OCI-LY7 (cell line): Measurements from ENCODE around the gene LYG1. TPM values are rescaled to one million over a fixed set of nuclear protein-coding genes. Genes with fewer than 3 reads are reported as not detected.

Experiments used
- BruUV-seq: library from RNA; stranded (reverse); fragments of 400-500 nt; replicated peaks from 2 replicates; lab custom pipeline; 2021; lab: Mats Ljungman, UMichigan
- CTCF ChIA-PET: fragments of 300-600 bp; sonication (Branson Sonifier 250); formaldehyde crosslinking; loops from one replicate; lab custom pipeline; 2022; ENCODE audit warnings: antibody characterized with exemption; ENCODE audit not compliant: unreplicated experiment; lab: Charles Lee
- POLR2A ChIA-PET: fragments of 300-600 bp; sonication (Branson Sonifier 250); formaldehyde crosslinking; loops from one replicate; lab custom pipeline; 2022; ENCODE audit warnings: antibody characterized with exemption; lab: Charles Lee
- DNase-seq: peaks from one replicate; pipeline ENCODE4 v3.0.0-alpha.2; 2015; ENCODE audit warnings: low spot score
- H2AFZ ChIP-seq: fragments of 200-600 bp; sonication (generic), shearing (Covaris generic); 2 replicates; pipeline ENCODE4 v1.6.1; 2014; ENCODE audit warnings: mild to moderate bottlenecking, antibody characterized with exemption, low read length, moderate library complexity
- H3K27ac ChIP-seq: fragments of 200-600 bp; sonication (generic); 2 replicates; pipeline ENCODE4 v1.5.1; 2014; ENCODE audit warnings: mixed run types, low read depth, mild to moderate bottlenecking, moderate library complexity, low read length, inconsistent platforms; ENCODE audit not compliant: poor library complexity, severe bottlenecking
- H3K36me3 ChIP-seq: fragments of 200-600 bp; sonication (generic); 2 replicates; pipeline ENCODE4 v1.6.1; 2014; ENCODE audit warnings: mild to moderate bottlenecking, antibody characterized with exemption, low read length, moderate library complexity, mixed read lengths; ENCODE audit not compliant: insufficient read depth
- H3K4me1 ChIP-seq: fragments of 200-600 bp; sonication (generic); 2 replicates; pipeline ENCODE4 v1.5.1; 2014; ENCODE audit warnings: mild to moderate bottlenecking, low read length; ENCODE audit not compliant: insufficient read depth, poor library complexity, severe bottlenecking
- H3K4me2 ChIP-seq: fragments of 200-600 bp; sonication (generic); 2 replicates; pipeline ENCODE4 v1.6.1; 2014; ENCODE audit warnings: mild to moderate bottlenecking, low read length
- H3K4me3 ChIP-seq: fragments of 200-600 bp; sonication (generic); 2 replicates; pipeline ENCODE4 v1.5.1; 2014; ENCODE audit warnings: mild to moderate bottlenecking, low read depth, low read length; ENCODE audit not compliant: poor library complexity, severe bottlenecking
- H3K79me2 ChIP-seq: fragments of 200-600 bp; sonication (generic); 2 replicates; pipeline ENCODE4 v1.6.1; 2016; ENCODE audit warnings: low read depth, mild to moderate bottlenecking, low read length, moderate library complexity, mixed read lengths; ENCODE audit not compliant: insufficient read depth
- H3K9me2 ChIP-seq: fragments of 200-600 bp; sonication (generic); 2 replicates; pipeline ENCODE4 v1.6.1; 2016; ENCODE audit warnings: mild to moderate bottlenecking, low read length, mixed read lengths; ENCODE audit not compliant: insufficient read depth
- H3K9me3 ChIP-seq: fragments of 200-600 bp; sonication (generic); 2 replicates; pipeline ENCODE4 v1.6.1; 2014; ENCODE audit warnings: mild to moderate bottlenecking, mixed run types, low read length, mixed read lengths
- H4K20me1 ChIP-seq: fragments of 200-600 bp; sonication (generic); 2 replicates; pipeline ENCODE4 v1.6.1; 2014; ENCODE audit warnings: mild to moderate bottlenecking, antibody characterized with exemption, low read length, moderate library complexity, mixed read lengths; ENCODE audit not compliant: insufficient read depth
- EZH2phosphoT487 ChIP-seq: fragments of 200-600 bp; sonication (generic); IDR thresholded peaks from 2 replicates; pipeline ENCODE4 v1.6.1; 2018; ENCODE audit warnings: low read depth, borderline replicate concordance, mild to moderate bottlenecking, mixed run types, antibody characterized with exemption, low read length, moderate library complexity, mixed read lengths
- intact Hi-C: fragments of 100-400 bp; cut with micrococcal nuclease; formaldehyde crosslinking; loops from one replicate; pipeline ENCODE4 v1.10.0; 2022; ENCODE audit not compliant: unreplicated experiment
- total RNA-seq, 2 experiments: library from RNA; depleted of rRNA in 1 of 2; stranded (reverse); fragments of >200 nt in 1 of 2; shearing (Covaris generic) in 1 of 2; gene quantifications; 2 replicates each; pipeline ENCODE4 v1.2.3, GENCODE V29; 2014 to 2022
- TF ChIP-seq, protein P1 (sequence below): fragments of 200-600 bp; sonication (generic); conservative IDR thresholded peaks from 2 replicates; pipeline ENCODE4 v1.5.1; 2014; ENCODE audit warnings: mild to moderate bottlenecking, antibody characterized with exemption, low read length, moderate library complexity, mixed read lengths

The LYG1 gene
- total RNA-seq, 2 experiments from 2014 or later, result 2.2 to 3.0 TPM

DNA sequence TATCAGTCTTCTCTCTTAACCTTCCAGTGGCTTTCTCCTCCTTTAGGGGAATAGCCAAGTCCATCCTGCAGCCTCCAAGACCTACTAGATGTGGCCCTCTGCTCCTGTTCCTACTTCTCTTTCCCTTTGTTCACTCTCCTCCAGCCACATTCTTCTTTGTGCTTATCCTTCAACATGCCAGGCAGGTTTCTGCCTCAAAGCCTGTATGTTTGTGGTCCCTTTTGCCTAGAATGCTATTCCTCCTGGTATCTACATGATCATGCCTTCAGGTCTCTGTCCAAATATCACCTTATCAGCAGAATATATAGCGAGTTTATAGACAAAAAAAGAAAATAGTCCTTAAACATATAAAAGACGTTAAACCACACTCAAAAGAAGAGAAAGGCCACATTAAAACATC lies 51.0 kb downstream of the LYG1 start:
- no peaks in the 10 kb centered on the region for H3K36me3 ChIP-seq
- no peak overlapping the region for H2AFZ ChIP-seq
- BruUV-seq, result no TSS peak
- H4K20me1 ChIP-seq, result no peaks in the 10 kb centered on the region
- no peak for DNase-seq
- POLR2A ChIA-PET, result no interaction called here
- CTCF ChIA-PET, result no interaction called here
- H3K79me2 ChIP-seq, result no peaks in the 10 kb centered on the region
- no peak overlapping the region for H3K27ac ChIP-seq
- H3K4me2 ChIP-seq, result no peak overlapping the region
- no peak overlapping the region for H3K4me3 ChIP-seq
- H3K4me1 ChIP-seq, result no peaks in the 10 kb centered on the region
- no peaks in the 10 kb centered on the region for H3K9me2 ChIP-seq
- no peaks in the 10 kb centered on the region for H3K9me3 ChIP-seq
- no peak for TF ChIP-seq EZH2phosphoT487
- TF ChIP-seq, protein P1, sequence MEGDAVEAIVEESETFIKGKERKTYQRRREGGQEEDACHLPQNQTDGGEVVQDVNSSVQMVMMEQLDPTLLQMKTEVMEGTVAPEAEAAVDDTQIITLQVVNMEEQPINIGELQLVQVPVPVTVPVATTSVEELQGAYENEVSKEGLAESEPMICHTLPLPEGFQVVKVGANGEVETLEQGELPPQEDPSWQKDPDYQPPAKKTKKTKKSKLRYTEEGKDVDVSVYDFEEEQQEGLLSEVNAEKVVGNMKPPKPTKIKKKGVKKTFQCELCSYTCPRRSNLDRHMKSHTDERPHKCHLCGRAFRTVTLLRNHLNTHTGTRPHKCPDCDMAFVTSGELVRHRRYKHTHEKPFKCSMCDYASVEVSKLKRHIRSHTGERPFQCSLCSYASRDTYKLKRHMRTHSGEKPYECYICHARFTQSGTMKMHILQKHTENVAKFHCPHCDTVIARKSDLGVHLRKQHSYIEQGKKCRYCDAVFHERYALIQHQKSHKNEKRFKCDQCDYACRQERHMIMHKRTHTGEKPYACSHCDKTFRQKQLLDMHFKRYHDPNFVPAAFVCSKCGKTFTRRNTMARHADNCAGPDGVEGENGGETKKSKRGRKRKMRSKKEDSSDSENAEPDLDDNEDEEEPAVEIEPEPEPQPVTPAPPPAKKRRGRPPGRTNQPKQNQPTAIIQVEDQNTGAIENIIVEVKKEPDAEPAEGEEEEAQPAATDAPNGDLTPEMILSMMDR, result no peak
- intact Hi-C loops, result no loop called here

- Histone ChIP-seq H3K79me2 (no peaks in the 10 kb centered on the region), H4K20me1 (no peaks in the 10 kb centered on the region), H2AFZ (no peak overlapping the region), H3K4me2 (no peak overlapping the region), H3K4me1 (no peaks in the 10 kb centered on the region), H3K4me3 (no peak overlapping the region), H3K9me2 (no peaks in the 10 kb centered on the region), H3K36me3 (no peaks in the 10 kb centered on the region), H3K27ac (no peak overlapping the region), H3K9me3 (no peaks in the 10 kb centered on the region)
- DNase-seq, result no peak
- intact Hi-C loops, result no loop called here
- CTCF ChIA-PET, result no interaction called here
- POLR2A ChIA-PET, result no interaction called here
- TF ChIP-seq, protein P1, result no peak
- no peak for TF ChIP-seq EZH2phosphoT487
- no TSS peak for BruUV-seq
These were observed 58.8 kb downstream of the LYG1 start for GRCh38 chr2:99242151-99242550.

- no peaks in the 10 kb centered on the region for H3K79me2 ChIP-seq
- BruUV-seq, result no TSS peak
- TF ChIP-seq, protein P1, result no peak
- TF ChIP-seq EZH2phosphoT487, result no peak
- no peak for DNase-seq
- no peak overlapping the region for H3K4me3 ChIP-seq
- no peaks in the 10 kb centered on the region for H3K36me3 ChIP-seq
- intact Hi-C loops, result no loop called here
- no peaks in the 10 kb centered on the region for H3K4me1 ChIP-seq
- CTCF ChIA-PET, result no interaction called here
- H4K20me1 ChIP-seq, result no peaks in the 10 kb centered on the region
- no peak overlapping the region for H3K4me2 ChIP-seq
- no peaks in the 10 kb centered on the region for H3K9me3 ChIP-seq
- H3K27ac ChIP-seq, result no peak overlapping the region
- POLR2A ChIA-PET, result no interaction called here
- H3K9me2 ChIP-seq, result no peaks in the 10 kb centered on the region
- no peak overlapping the region for H2AFZ ChIP-seq
These were observed 60.6 kb downstream of the LYG1 start for GRCh38 chr2:99240431-99240830.
